ENCODE results near the gene ANKRD17. TPM values are rescaled to one million over a fixed set of nuclear protein-coding genes. Genes with fewer than 3 reads are reported as not detected.
"Not testable (repeated sequence)": the region's sequence is repeated elsewhere in the genome, so short reads cannot be mapped to it uniquely, and the experiment has no call there.

Gene ANKRD17, protein sequence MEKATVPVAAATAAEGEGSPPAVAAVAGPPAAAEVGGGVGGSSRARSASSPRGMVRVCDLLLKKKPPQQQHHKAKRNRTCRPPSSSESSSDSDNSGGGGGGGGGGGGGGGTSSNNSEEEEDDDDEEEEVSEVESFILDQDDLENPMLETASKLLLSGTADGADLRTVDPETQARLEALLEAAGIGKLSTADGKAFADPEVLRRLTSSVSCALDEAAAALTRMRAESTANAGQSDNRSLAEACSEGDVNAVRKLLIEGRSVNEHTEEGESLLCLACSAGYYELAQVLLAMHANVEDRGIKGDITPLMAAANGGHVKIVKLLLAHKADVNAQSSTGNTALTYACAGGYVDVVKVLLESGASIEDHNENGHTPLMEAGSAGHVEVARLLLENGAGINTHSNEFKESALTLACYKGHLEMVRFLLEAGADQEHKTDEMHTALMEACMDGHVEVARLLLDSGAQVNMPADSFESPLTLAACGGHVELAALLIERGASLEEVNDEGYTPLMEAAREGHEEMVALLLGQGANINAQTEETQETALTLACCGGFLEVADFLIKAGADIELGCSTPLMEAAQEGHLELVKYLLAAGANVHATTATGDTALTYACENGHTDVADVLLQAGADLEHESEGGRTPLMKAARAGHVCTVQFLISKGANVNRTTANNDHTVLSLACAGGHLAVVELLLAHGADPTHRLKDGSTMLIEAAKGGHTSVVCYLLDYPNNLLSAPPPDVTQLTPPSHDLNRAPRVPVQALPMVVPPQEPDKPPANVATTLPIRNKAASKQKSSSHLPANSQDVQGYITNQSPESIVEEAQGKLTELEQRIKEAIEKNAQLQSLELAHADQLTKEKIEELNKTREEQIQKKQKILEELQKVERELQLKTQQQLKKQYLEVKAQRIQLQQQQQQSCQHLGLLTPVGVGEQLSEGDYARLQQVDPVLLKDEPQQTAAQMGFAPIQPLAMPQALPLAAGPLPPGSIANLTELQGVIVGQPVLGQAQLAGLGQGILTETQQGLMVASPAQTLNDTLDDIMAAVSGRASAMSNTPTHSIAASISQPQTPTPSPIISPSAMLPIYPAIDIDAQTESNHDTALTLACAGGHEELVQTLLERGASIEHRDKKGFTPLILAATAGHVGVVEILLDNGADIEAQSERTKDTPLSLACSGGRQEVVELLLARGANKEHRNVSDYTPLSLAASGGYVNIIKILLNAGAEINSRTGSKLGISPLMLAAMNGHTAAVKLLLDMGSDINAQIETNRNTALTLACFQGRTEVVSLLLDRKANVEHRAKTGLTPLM (N-terminal part only)
- 19.9 and 25.3 TPM in 2 replicates for polyA plus RNA-seq (2014; cell fraction: cytosol; rRNA removed)
- polyA plus RNA-seq (2014; cell fraction: nucleus; rRNA removed), result 14.9 and 18.3 TPM in 2 replicates

- DNase-seq (ENCODE audit: low spot score), result peak; percentile 92
These were observed at the start of gene ANKRD17 for GRCh38 chr4:73258686-73259570. Gene ANKRD17 (minus strand): TSS chr4:73258798. CDS start chr4:73258668, 130 bp downstream.

GRCh38 chr4:73308286-73308685, 49.7 kb upstream of the ANKRD17 start:
- no peak for DNase-seq (ENCODE audit: low spot score)

DNA sequence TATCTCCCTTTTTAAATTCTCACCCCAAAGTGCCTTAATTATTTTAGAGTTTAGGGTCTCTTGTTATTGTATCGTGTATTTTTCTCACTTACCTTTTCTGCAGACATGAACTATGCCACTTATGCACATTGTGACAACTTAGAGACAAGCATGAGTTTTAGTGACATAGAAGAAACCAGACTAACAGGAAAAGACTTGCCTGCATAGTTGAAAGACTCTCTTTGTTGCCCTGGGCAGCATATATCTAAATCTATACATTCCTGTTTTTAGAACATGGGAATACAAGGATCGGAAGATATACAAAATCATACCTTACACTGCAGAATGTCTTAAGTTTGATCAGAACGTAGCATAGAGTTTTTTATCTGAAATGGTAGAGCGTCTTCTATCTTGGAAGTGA, 45.1 kb upstream of the ANKRD17 start:
- DNase-seq (ENCODE audit: low spot score), result no peak

- DNase-seq (ENCODE audit: low spot score), result no peak
These were observed 41.1 kb upstream of the ANKRD17 start for GRCh38 chr4:73299548-73300280.

DNA sequence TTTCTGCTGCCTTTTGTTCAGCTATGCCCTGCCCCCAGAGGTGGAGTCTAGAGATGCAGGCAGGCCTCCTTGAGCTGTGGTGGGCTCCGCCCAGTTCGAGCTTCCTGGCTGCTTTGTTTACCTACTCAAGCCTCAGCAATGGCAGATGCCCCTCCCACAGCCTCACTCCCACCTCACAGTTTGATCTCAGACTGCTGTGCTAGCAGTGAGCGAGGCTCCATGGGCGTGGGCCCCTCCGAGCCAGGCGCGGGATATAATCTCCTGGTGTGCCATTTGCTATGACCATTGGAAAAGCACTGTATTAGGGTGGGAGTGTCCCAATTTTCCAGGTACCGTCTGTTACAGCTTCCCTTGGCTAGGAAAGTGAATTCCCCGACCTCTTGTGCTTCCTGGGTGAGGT, 34.1 kb upstream of the ANKRD17 start:
- DNase-seq (ENCODE audit: low spot score), result not testable (repeated sequence)

DNA sequence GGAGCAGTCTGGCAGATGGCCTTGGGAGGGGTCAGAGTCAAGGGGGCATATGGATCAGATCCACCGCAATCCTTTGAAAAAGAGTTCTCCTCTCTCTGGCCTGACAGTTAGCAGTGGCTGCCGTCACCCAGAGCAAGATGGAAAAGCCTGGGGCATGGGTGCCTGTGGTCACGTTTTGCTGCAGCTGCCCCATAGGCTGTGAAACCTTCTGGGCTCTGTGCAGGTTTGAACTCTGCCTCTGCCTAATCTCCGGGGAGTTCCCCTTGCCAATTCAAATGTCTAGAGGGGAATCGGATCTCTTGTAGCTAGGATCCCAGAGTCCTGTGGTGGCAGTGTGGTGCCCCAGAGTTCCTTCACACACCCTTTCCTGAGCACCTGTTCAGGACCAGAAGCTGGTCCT, 23.4 kb upstream of the ANKRD17 start:
- no peak for DNase-seq (ENCODE audit: low spot score)

GRCh38 chr4:73281396-73281795, 22.8 kb upstream of the ANKRD17 start:
- no peak for DNase-seq (ENCODE audit: low spot score)

DNA sequence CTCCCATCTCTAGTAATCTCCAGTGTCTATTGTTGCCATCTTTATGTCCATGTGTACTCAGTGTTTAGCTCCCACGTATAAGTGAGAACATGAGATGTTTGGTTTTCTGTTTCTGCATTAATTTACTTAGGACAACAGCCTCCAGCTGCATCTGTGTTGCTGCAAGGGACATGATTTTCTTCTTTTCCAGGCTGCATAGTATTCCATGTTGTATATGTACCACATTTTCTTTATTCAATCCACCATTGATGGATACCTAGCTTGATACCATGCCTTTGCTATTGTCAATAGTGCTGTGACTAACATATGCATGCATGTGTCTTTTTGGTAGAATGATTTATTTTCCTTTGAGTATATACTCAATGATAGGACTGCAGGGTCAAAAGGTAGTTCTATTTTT, 18.6 kb upstream of the ANKRD17 start:
- DNase-seq (ENCODE audit: low spot score), result no peak

DNA sequence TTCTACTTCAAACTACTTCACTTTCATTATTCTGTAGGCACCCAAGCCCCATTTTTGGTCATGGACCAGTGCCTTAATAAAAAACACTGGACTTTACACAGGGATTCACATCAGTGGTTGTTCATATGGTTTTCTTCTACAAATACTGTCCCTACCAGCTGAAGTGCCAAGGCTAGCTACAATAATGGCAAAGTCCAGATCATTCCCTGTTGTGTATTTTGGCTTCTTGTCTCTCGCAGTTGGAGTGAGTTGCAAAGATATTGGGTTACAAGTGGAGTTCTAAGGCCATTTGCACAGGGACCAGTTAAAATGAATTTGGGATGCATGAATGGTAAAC, 16.7 kb upstream of the ANKRD17 start:
- DNase-seq (ENCODE audit: low spot score), result no peak

- DNase-seq (ENCODE audit: low spot score), result no peak
These were observed 14.2 kb upstream of the ANKRD17 start for GRCh38 chr4:73272816-73273215.

DNA sequence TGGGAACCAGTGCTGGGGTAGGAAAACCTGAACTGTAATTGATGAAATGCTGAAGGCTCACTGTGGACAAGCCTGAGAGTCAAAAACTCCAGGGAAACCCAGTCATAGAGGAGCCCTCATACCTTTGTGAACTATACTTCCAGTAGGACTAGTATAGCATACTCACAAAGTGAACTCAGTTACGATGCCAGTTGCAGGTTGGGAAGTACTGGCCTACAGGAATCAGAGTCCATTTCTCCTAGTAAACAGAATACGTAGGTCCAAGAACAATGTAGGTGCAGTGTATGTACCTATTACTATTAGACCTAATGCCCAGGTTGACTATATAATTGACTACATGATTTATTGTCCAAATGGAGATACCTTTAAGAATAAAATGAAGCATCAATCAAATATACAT, 8.5 kb upstream of the ANKRD17 start:
- no peak for DNase-seq (ENCODE audit: low spot score)

GRCh38 chr4:73259571-73260090, 1.0 kb upstream of the ANKRD17 start:
- no peak for DNase-seq (ENCODE audit: low spot score)

DNA sequence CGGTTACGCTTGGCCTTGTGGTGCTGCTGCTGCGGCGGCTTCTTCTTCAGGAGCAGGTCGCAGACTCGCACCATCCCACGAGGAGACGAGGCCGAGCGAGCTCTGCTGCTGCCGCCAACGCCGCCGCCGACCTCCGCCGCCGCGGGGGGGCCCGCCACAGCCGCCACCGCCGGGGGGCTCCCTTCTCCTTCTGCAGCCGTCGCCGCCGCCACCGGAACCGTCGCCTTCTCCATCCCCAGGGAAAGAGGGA, 237 bp downstream of the ANKRD17 start:
- no peak for DNase-seq (ENCODE audit: low spot score)

- peak; percentile 45 for DNase-seq (ENCODE audit: low spot score)
These were observed 755 bp downstream of the ANKRD17 start for GRCh38 chr4:73257651-73258435.

DNA sequence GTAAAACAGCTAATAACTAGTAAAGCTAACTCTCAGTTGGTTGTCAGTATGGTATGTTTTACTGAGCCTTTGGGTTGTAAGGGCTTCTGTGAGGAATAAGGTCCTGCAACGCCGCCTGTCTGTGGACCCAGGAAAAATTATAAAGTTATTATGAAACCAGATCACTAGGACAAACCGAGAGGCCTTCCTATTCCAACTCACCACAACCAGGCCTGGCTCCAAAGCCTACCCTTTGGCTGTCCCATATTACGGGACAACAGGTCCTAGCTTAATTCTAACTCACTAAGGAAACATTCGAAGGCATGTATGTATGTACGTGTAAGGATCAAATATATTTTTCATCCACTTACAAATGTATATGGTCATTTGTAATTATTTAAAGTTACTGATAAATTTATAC, 1.4 kb downstream of the ANKRD17 start:
- peak; percentile 76 for DNase-seq (ENCODE audit: low spot score)

GRCh38 chr4:73255847-73256246, 2.8 kb downstream of the ANKRD17 start:
- not testable (repeated sequence) for DNase-seq (ENCODE audit: low spot score)

GRCh38 chr4:73252001-73252400, 6.6 kb downstream of the ANKRD17 start:
- DNase-seq (ENCODE audit: low spot score), result no peak

DNA sequence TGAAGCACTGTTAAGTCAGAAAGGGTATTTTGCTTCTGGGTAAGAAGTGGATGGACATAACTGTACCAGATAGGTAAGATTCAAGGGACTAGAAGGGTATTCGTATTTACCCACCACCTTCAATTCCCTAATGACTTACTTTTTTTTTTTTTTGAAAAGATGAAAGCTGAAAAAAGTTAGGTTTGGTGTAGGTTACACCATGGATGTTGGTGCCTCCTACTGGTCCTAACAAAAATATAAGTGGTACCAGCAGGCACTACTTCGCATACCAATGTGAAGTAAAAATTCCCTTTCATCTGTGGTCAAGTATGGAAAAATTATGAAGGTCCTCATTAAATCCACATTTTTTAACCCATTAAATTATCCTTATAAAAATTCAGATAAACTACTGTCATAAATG, 7.2 kb downstream of the ANKRD17 start:
- DNase-seq (ENCODE audit: low spot score), result no peak

DNA sequence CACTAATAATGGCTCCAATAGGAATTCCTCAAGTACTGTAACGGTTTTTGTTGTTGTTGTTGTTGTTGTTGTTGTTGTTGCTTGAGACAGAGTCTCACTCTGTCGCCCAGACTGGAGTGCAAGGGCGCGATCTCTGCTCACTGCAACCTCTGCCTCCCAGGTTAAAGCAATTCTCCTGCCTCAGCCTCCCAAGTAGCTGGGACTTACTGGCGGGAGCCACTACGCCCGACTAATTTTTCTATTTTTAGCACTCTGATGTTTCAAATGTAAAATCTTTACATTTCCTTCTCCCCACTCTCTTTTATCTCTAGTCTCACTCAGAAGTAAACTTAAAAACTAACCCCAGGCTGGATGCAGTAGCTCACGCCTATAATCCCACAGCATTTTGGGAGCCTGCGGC, 8.0 kb downstream of the ANKRD17 start:
- DNase-seq (ENCODE audit: low spot score), result no peak
